Panc1 (cell line): ENCODE data around the gene OR2V2.

ENCODE experiments used
- CTCF ChIP-seq: fragments of 450-650 bp; IDR thresholded peaks from 2 replicates; pipeline ENCODE4 v1.5.1; 2017; ENCODE audit warnings: mild to moderate bottlenecking
- SIN3A ChIP-seq: IDR thresholded peaks from 2 replicates; pipeline ENCODE4 v1.6.1; 2012; ENCODE audit warnings: low read depth, mild to moderate bottlenecking, low read length, moderate library complexity, borderline replicate concordance; ENCODE audit not compliant: insufficient read depth

DNA sequence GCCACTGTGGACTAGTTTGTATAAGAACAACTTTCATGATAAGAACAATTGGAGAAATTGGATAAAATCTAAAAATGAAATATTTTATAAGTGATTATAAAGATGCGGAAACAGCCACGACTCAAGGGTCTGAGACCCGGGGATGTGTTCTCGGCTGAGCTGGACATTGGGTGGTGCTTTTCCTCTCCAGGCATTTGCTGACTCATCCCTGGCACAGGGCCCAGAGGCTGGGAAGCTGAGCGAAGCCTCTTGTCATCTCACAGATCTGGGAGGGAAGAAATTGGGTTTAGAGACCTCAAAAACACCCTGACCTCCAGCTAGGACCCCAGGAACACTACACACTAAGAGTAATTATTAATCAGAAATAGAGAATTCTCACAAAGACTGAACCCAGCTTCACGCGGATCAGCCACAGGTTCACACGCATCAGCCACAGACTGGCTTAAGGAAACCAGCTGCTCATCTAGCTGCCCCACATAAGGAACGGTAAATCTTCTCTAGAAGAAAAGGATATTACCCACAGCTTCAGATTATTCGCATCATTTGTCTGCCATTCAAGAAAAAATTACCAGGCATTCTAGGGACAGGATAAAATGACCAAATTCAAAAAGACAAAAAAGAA lies 13.7 kb upstream of the OR2V2 start:
- TF ChIP-seq CTCF = no peak
- no peak for TF ChIP-seq SIN3A
